Astrocyte of the cerebellum (primary cell): ENCODE data around the gene CEL.

Experiments used
- DNase-seq: peaks from one replicate; pipeline ENCODE4 v3.0.0-alpha.2; 2011; ENCODE audit warnings: low read depth
- H3K4me3 ChIP-seq: 2 replicates; pipeline ENCODE4 v1.5.1; 2011; ENCODE audit warnings: mild to moderate bottlenecking, low read depth, low read length, moderate library complexity
- in situ Hi-C: cut with HindIII; loops from 2 replicates; pipeline ENCODE4 v1.10.0; 2017; ENCODE audit warnings: low sequenced_read_pairs
- TF ChIP-seq, protein P1 (sequence below): IDR thresholded peaks from 2 replicates; pipeline ENCODE4 v1.5.1; 2012; ENCODE audit warnings: low read length, low read depth, moderate library complexity, mild to moderate bottlenecking; ENCODE audit errors: missing control alignments

CEL gene

DNA sequence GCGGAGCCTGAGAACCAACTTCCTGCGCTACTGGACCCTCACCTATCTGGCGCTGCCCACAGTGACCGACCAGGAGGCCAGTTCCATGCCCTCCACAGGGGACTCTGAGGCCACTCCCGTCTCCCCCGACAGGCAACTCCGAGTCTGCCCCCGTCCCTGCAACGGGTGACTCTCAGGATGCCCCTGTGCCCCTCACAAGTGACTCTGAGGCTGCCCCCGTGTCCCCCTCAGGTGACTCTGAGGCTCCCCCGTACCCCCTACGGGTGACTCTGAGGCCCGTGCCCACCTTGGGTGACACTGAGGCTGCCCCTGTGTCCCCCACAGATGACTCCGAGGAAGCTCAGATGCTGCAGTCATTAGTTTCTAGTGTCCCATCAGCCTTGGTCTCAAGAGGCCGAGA, 25.1 kb downstream of the CEL start:
- in situ Hi-C loops: no loop called here
- no peak overlapping the region for H3K4me3 ChIP-seq
- no peak for DNase-seq
- TF ChIP-seq, protein P1, sequence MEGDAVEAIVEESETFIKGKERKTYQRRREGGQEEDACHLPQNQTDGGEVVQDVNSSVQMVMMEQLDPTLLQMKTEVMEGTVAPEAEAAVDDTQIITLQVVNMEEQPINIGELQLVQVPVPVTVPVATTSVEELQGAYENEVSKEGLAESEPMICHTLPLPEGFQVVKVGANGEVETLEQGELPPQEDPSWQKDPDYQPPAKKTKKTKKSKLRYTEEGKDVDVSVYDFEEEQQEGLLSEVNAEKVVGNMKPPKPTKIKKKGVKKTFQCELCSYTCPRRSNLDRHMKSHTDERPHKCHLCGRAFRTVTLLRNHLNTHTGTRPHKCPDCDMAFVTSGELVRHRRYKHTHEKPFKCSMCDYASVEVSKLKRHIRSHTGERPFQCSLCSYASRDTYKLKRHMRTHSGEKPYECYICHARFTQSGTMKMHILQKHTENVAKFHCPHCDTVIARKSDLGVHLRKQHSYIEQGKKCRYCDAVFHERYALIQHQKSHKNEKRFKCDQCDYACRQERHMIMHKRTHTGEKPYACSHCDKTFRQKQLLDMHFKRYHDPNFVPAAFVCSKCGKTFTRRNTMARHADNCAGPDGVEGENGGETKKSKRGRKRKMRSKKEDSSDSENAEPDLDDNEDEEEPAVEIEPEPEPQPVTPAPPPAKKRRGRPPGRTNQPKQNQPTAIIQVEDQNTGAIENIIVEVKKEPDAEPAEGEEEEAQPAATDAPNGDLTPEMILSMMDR: no peak

DNA sequence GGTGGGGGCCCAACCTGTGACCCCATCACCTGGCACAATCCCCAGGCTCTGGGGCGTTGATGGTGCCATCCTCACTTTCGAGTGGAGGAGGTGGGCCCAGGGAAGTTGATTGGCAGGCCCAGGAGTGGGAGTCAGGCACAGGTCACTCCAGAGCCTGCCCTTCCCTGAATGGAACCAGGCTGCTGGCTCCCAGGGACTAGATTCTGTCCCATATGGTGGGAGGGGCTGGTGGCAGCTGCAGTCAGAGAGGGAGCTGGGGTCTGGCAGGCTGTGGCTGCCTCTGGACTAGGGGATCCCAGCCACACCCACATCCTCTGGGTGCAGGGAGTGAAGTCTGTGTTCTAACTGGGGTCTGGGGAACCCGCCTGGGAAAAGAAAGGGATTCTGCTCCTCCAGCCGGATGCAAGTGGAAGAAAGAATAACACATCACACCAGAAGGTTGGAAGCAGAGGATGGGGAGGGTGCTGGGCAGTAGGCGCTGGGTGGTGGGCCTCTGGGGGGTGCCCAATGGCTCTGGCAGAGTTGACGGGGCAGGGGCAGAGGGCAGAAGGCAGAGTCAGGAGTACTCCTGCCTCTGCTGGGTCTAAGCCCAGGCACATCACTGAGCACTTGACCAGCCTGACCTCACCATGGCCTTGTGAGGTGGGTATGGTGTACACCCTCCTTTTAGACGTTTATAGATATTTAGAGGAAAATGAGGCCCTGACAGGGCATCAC, 25.8 kb downstream of the CEL start:
- in situ Hi-C loops: no loop called here
- TF ChIP-seq, protein P1: no peak
- no peak for DNase-seq
- H3K4me3 ChIP-seq: no peak overlapping the region

DNA sequence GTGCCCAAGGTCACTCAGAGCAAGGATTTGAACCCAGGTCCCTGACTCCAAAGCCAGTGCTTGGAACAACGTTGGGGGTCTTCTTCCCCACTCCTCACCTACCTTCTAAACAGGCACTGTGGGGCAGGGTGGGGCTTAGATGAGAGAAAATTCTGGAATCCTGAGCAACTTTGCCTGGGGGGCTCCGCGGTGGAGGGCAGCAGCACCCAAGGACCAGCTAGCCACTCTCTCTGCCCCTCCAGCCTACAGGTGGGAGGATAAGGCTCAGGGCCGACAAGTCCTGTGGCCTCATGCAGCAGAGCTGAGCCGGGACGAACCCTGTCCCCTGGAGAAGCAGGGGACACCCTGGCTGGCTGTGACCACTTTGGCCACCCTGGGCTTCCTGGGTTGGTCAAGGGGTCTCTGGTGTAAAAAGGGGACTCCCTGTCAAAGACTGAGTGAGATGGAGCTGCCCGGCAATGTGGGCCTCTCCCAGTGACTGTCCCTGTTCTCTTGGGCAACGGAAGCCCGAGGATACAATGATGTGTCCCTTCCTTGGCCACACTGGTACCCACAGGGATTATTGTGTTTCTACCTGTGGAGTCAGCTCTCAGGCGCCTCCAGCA, 26.5 kb downstream of the CEL start:
- in situ Hi-C loops: no loop called here
- no peak for DNase-seq
- TF ChIP-seq, protein P1: no peak

DNA sequence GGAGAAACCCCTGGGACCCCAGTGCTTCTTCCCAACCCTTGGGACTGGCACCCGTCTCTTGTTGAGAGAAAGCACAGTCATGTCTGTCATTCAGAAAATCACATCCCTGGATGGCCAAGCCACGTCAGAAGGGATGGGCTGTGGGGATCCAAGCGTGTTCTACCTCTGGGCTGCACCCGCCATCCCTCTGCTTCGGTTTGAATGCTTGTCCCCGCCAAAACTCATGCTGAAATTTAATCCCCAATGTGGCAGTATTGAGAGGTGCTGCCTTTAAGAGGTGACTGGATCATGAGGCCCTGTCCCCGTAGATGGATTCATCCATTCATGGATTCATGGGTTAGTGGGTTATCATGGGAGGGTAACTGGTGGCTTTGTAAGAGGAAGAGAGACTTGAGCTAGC, 27.0 kb downstream of the CEL start:
- in situ Hi-C loops: no loop called here
- H3K4me3 ChIP-seq: no peak overlapping the region
- TF ChIP-seq, protein P1: no peak
- DNase-seq: no peak

More for the DNA sequence above, 26.5 kb downstream of the CEL start:
- H3K4me3 ChIP-seq: no peak overlapping the region

DNA sequence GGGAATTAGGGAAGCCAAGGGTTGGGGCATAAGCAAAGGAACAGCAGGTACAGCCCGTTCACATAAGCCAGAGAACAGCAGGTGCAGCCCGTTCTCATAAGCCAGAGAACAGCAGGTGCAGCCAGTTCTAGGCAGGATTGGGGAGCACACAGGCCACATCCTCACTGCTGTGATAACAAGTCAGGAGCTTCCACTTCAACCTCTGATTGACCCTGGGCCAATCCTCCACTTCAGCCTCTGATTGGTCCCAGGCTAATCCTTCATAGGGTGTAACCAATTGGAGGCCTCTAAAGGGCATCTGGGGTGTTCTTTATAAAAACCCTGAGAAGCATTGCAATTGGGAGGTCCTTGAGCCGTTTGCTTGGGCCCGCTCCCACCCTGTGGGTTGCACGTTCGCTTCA, 27.5 kb downstream of the CEL start:
- TF ChIP-seq, protein P1: no peak
- DNase-seq: no peak
- in situ Hi-C loops: no loop called here
- no peak overlapping the region for H3K4me3 ChIP-seq

DNA sequence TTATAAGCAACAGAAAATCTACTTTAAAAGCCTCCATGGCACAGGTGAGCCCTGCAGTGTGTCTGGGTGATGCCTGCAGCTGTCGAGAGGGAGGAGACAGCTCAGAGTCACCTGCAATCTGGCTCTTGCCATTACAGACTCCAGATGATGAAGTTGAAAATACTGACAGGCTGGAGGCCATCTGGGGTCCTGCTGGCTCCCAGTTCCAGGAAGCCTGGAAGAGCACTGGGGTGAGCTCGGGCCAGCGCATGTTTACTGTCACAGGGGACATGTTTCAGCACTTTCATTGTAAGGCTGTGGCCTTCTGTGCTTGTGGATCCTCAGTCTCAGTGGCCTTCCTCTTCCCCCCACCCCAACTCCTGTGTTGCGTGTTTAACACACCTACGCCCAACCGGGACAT, 28.4 kb downstream of the CEL start:
- TF ChIP-seq, protein P1: no peak
- no peak for DNase-seq
- no peak overlapping the region for H3K4me3 ChIP-seq
- in situ Hi-C loops: no loop called here
